ENCODE measurements around the gene MMP2.

DNA sequence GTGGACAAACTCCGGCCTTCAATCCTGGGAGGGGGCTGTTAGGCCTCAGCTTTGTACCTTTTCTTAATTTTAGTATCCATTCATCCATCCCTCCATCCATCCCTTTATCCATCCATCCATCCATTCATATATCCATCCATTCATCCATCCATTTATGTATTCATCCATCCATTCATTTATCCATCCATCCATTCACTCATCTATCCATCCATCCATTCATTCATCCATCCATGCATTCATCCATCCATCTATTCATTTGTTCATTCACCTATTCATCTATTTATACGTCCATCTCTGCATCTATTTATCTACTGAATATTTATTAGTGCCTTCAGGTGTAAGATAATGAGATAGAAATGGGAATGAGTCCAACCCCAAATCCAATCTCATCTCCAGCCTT, 26.0 kb upstream of the MMP2 start:
- TF ChIP-seq, protein P1, sequence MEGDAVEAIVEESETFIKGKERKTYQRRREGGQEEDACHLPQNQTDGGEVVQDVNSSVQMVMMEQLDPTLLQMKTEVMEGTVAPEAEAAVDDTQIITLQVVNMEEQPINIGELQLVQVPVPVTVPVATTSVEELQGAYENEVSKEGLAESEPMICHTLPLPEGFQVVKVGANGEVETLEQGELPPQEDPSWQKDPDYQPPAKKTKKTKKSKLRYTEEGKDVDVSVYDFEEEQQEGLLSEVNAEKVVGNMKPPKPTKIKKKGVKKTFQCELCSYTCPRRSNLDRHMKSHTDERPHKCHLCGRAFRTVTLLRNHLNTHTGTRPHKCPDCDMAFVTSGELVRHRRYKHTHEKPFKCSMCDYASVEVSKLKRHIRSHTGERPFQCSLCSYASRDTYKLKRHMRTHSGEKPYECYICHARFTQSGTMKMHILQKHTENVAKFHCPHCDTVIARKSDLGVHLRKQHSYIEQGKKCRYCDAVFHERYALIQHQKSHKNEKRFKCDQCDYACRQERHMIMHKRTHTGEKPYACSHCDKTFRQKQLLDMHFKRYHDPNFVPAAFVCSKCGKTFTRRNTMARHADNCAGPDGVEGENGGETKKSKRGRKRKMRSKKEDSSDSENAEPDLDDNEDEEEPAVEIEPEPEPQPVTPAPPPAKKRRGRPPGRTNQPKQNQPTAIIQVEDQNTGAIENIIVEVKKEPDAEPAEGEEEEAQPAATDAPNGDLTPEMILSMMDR (IDR thresholded peaks at IDR 0.05) = no peak
- TF ChIP-seq POLR2A (IDR thresholded peaks at IDR 0.05) = no peak
